ENCODE results near the gene PLCH1. TPM values are rescaled to one million over a fixed set of nuclear protein-coding genes. Genes with fewer than 3 reads are reported as not detected.
A peak's percentile ranks its signal among the peaks of the same experiment; 100 is the strongest.

PLCH1 gene
- total and polyA plus RNA-seq, 4 donors: 0.03 to 1.0 (median 0.22) TPM

- TF ChIP-seq, protein P1, sequence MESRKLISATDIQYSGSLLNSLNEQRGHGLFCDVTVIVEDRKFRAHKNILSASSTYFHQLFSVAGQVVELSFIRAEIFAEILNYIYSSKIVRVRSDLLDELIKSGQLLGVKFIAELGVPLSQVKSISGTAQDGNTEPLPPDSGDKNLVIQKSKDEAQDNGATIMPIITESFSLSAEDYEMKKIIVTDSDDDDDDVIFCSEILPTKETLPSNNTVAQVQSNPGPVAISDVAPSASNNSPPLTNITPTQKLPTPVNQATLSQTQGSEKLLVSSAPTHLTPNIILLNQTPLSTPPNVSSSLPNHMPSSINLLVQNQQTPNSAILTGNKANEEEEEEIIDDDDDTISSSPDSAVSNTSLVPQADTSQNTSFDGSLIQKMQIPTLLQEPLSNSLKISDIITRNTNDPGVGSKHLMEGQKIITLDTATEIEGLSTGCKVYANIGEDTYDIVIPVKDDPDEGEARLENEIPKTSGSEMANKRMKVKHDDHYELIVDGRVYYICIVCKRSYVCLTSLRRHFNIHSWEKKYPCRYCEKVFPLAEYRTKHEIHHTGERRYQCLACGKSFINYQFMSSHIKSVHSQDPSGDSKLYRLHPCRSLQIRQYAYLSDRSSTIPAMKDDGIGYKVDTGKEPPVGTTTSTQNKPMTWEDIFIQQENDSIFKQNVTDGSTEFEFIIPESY (IDR thresholded peaks at IDR 0.05): peak; percentile 88
- TF ChIP-seq YY1 (IDR thresholded peaks at IDR 0.05) (peak; percentile 80), CTCF (IDR thresholded peaks at IDR 0.05; ENCODE audit: low read depth, low read length, missing input control) (no peak), FOXA2 (IDR thresholded peaks at IDR 0.05) (peak; percentile 58), NR2F2 (IDR thresholded peaks at IDR 0.05) (no peak)
Measured at GRCh38 chr3:155572085-155572484, 172.8 kb downstream of the PLCH1 start (continued).

GRCh38 chr3:155568295-155568694 lies 176.6 kb downstream of the PLCH1 start:
- 89% methylated on average over 3 of the region's 3 CpGs for WGBS

GRCh38 chr3:155560594-155560993 lies 184.3 kb downstream of the PLCH1 start:
- no peak overlapping the region for H3K4me3 ChIP-seq (ENCODE audit: low read depth in 1 of 3, low read length in 3 of 3)
- no peak overlapping the region for H3K27ac ChIP-seq (ENCODE audit: low read depth in 1 of 2, low read length in 2 of 2)
- H3K36me3 ChIP-seq (ENCODE audit: control insufficient read depth in 4 of 4, insufficient read depth in 3 of 4, low read depth in 1 of 4, low read length in 3 of 4): no peaks in the 10 kb centered on the region
- 84% methylated on average over 1 of the region's 1 CpG for WGBS
- H3K27me3 ChIP-seq (ENCODE audit: control insufficient read depth in 4 of 4, insufficient read depth in 4 of 4, low read length in 3 of 4): no peaks in the 10 kb centered on the region
- H3K4me1 ChIP-seq (ENCODE audit: control insufficient read depth in 4 of 4, insufficient read depth in 4 of 4, low read length in 3 of 4): peaks cover 0 to 2% (median under 1%) of the 10 kb centered on the region in 4 donors
- TF ChIP-seq RAD21 (IDR thresholded peaks at IDR 0.05): no peak
- no peak for TF ChIP-seq CTCF (IDR thresholded peaks at IDR 0.05; ENCODE audit: low read depth, low read length, missing input control)
- TF ChIP-seq SP1 (IDR thresholded peaks at IDR 0.05): no peak
- TF ChIP-seq RXRA (IDR thresholded peaks at IDR 0.05): no peak
- TF ChIP-seq YY1 (IDR thresholded peaks at IDR 0.05): no peak
- TF ChIP-seq FOXA1 (IDR thresholded peaks at IDR 0.05): no peak
- TF ChIP-seq GABPA (IDR thresholded peaks at IDR 0.05 in 1 of 2, conservative IDR thresholded peaks at IDR 0.05 in 1 of 2): no peak
- H3K9me3 ChIP-seq (ENCODE audit: control insufficient read depth in 4 of 4, low read length in 3 of 4): no peaks in the 10 kb centered on the region
- no peak for DNase-seq (ENCODE audit: low spot score)
- no peak overlapping the region for H3K9ac ChIP-seq (ENCODE audit: low read depth in 1 of 2, low read length in 2 of 2)

More at GRCh38 chr3:155568295-155568694, 176.6 kb downstream of the PLCH1 start:
- no peak for DNase-seq (ENCODE audit: low spot score)
- Histone ChIP-seq H3K9me3 (ENCODE audit: control insufficient read depth in 4 of 4, low read length in 3 of 4) (no peaks in the 10 kb centered on the region), H3K4me1 (ENCODE audit: control insufficient read depth in 4 of 4, insufficient read depth in 4 of 4, low read length in 3 of 4) (no peaks in the 10 kb centered on the region), H3K27ac (ENCODE audit: low read depth in 1 of 2, low read length in 2 of 2) (no peak overlapping the region), H3K36me3 (ENCODE audit: control insufficient read depth in 4 of 4, insufficient read depth in 3 of 4, low read depth in 1 of 4, low read length in 3 of 4) (no peaks in the 10 kb centered on the region), H3K9ac (ENCODE audit: low read depth in 1 of 2, low read length in 2 of 2) (no peak overlapping the region), H3K27me3 (ENCODE audit: control insufficient read depth in 4 of 4, insufficient read depth in 4 of 4, low read length in 3 of 4) (no peaks in the 10 kb centered on the region), H3K4me3 (ENCODE audit: low read depth in 1 of 3, low read length in 3 of 3) (no peak overlapping the region)
- TF ChIP-seq FOXA2 (IDR thresholded peaks at IDR 0.05) (no peak), JUND (IDR thresholded peaks at IDR 0.05) (no peak), GABPA (IDR thresholded peaks at IDR 0.05 in 1 of 2, conservative IDR thresholded peaks at IDR 0.05 in 1 of 2) (no peak), EGR1 (IDR thresholded peaks at IDR 0.05; ENCODE audit: low read depth in 2 of 2) (no peak)
